ENCODE measurements around the gene PCSK7. TPM values are rescaled to one million over a fixed set of nuclear protein-coding genes. Genes with fewer than 3 reads are reported as not detected.

Gene PCSK7
- total and polyA plus RNA-seq, 2 experiments from 2014 or later = 25.9 to 33.0 TPM

DNA sequence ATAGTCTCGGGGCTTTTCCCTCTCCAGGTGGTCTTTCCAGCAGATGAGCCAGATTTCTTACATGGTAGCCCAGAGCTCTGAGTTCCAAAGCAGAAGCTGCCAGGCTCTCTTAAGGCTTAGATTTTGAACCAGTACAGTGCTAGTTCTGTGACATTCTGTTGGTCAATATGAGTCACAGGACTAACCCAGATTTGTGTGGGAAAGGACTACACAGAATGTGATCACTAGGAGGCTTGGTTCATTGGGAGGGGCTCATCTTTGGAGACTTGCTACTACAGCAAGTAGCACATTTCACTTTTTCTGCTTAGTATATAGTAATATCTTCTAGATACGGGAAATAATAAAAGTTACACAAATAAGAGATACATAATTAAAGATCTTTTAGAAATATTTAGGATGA lies 24.7 kb upstream of the PCSK7 start:
- H3K4me3 ChIP-seq = no peak overlapping the region
- H3K79me2 ChIP-seq = peaks cover 5% of the 10 kb centered on the region
- H2AFZ ChIP-seq = no peak overlapping the region
- H3K27me3 ChIP-seq = no peaks in the 10 kb centered on the region
- no peaks in the 10 kb centered on the region for H4K20me1 ChIP-seq (ENCODE audit: insufficient read depth, poor library complexity, severe bottlenecking)
- no peaks in the 10 kb centered on the region for H3K36me3 ChIP-seq (replicated peaks; ENCODE audit: insufficient read depth, low read depth)
- no peaks in the 10 kb centered on the region for H3K9me3 ChIP-seq (ENCODE audit: low read depth)
- H3K4me2 ChIP-seq = no peak overlapping the region
- 62% methylated on average over 2 of the region's 2 CpGs for WGBS (ENCODE audit: low lambda C conversion rate, missing lambda C conversion rate)
- DNase-seq (ENCODE audit: low spot score) = no peak
- TF ChIP-seq EZH2phosphoT487 (IDR thresholded peaks at IDR 0.05; ENCODE audit: low read depth, severe bottlenecking, unreplicated experiment) = no peak
- TF ChIP-seq, protein P1, sequence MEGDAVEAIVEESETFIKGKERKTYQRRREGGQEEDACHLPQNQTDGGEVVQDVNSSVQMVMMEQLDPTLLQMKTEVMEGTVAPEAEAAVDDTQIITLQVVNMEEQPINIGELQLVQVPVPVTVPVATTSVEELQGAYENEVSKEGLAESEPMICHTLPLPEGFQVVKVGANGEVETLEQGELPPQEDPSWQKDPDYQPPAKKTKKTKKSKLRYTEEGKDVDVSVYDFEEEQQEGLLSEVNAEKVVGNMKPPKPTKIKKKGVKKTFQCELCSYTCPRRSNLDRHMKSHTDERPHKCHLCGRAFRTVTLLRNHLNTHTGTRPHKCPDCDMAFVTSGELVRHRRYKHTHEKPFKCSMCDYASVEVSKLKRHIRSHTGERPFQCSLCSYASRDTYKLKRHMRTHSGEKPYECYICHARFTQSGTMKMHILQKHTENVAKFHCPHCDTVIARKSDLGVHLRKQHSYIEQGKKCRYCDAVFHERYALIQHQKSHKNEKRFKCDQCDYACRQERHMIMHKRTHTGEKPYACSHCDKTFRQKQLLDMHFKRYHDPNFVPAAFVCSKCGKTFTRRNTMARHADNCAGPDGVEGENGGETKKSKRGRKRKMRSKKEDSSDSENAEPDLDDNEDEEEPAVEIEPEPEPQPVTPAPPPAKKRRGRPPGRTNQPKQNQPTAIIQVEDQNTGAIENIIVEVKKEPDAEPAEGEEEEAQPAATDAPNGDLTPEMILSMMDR (IDR thresholded peaks at IDR 0.05; ENCODE audit: poor library complexity) = no peak
- no peak for TF ChIP-seq EZH2 (IDR thresholded peaks at IDR 0.05; ENCODE audit: borderline replicate concordance)
- no peak overlapping the region for H3K27ac ChIP-seq
- no peaks in the 10 kb centered on the region for H3K9me2 ChIP-seq (replicated peaks; ENCODE audit: insufficient read depth)
- H3K4me1 ChIP-seq (ENCODE audit: insufficient read depth) = no peaks in the 10 kb centered on the region

DNA sequence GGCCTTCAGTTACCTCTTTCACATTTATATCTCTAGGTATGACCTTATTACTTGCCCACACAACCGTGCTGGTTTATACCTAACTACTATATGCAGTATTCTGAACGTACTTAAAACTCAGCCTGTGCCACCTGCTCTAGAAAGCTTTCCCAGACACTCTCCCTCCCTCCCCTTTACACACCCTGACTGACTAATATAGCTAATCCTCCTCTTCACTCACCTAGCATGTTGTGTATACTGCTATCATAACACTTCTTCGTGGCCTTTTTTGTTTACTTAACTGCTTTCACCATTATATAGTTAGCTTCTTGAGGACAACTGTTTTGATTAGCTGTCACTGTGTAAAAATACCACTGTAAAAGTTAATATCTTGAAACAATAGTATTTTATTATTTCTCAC lies 24.1 kb upstream of the PCSK7 start:
- no peak for DNase-seq (ENCODE audit: low spot score)
- Histone ChIP-seq H3K9me2 (replicated peaks; ENCODE audit: insufficient read depth) (no peaks in the 10 kb centered on the region), H3K4me1 (ENCODE audit: insufficient read depth) (no peaks in the 10 kb centered on the region), H4K20me1 (ENCODE audit: insufficient read depth, poor library complexity, severe bottlenecking) (no peaks in the 10 kb centered on the region), H3K27ac (no peak overlapping the region), H3K27me3 (no peaks in the 10 kb centered on the region), H3K9me3 (ENCODE audit: low read depth) (no peaks in the 10 kb centered on the region), H3K4me3 (no peak overlapping the region), H3K79me2 (peaks cover 5% of the 10 kb centered on the region), H2AFZ (no peak overlapping the region), H3K4me2 (no peak overlapping the region), H3K36me3 (replicated peaks; ENCODE audit: insufficient read depth, low read depth) (no peaks in the 10 kb centered on the region)
- WGBS (ENCODE audit: low lambda C conversion rate, missing lambda C conversion rate) = 89% methylated on average over 3 of the region's 3 CpGs
- TF ChIP-seq, protein P1 (IDR thresholded peaks at IDR 0.05; ENCODE audit: poor library complexity) = no peak
- TF ChIP-seq EZH2 (IDR thresholded peaks at IDR 0.05; ENCODE audit: borderline replicate concordance) (no peak), EZH2phosphoT487 (IDR thresholded peaks at IDR 0.05; ENCODE audit: low read depth, severe bottlenecking, unreplicated experiment) (no peak)

DNA sequence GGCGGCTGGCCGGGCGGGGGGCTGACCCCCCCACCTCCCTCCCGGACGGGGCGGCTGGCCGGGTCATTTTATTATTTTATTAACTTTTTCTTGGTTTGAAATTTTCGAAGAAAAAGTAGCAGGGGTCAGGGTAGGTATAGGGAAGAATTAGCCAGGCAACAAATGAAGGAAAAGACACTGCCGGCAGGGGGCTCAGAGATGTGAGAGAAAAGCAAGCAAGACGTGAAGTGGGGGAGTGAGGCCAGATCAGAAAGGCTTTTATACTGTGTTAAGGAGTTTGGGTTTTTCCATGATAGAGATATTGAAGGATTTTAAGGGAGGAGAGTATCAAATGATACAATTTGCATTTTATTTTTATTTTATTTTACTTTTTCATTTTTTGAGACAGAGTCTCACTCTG lies 19.6 kb upstream of the PCSK7 start:
- H3K36me3 ChIP-seq (replicated peaks; ENCODE audit: insufficient read depth, low read depth) = no peaks in the 10 kb centered on the region
- 90% methylated on average over 3 of the region's 10 CpGs for WGBS (ENCODE audit: low lambda C conversion rate, missing lambda C conversion rate)

More for the DNA sequence above, 19.6 kb upstream of the PCSK7 start:
- Histone ChIP-seq H3K4me1 (ENCODE audit: insufficient read depth) (no peaks in the 10 kb centered on the region), H3K4me3 (no peak overlapping the region), H3K27ac (no peak overlapping the region), H3K9me2 (replicated peaks; ENCODE audit: insufficient read depth) (no peaks in the 10 kb centered on the region), H3K4me2 (no peak overlapping the region), H3K27me3 (no peaks in the 10 kb centered on the region), H3K9me3 (ENCODE audit: low read depth) (no peaks in the 10 kb centered on the region), H4K20me1 (ENCODE audit: insufficient read depth, poor library complexity, severe bottlenecking) (no peaks in the 10 kb centered on the region), H3K79me2 (no peaks in the 10 kb centered on the region), H2AFZ (no peak overlapping the region)
- TF ChIP-seq EZH2phosphoT487 (IDR thresholded peaks at IDR 0.05; ENCODE audit: low read depth, severe bottlenecking, unreplicated experiment) (no peak), EZH2 (IDR thresholded peaks at IDR 0.05; ENCODE audit: borderline replicate concordance) (no peak)
- TF ChIP-seq, protein P1 (IDR thresholded peaks at IDR 0.05; ENCODE audit: poor library complexity) = no peak
- DNase-seq (ENCODE audit: low spot score) = no peak

Data from hepatocyte (in vitro differentiated cells).